Stimulated activated CD4-positive, alpha-beta T cell treated with anti-CD3 and anti-CD28 coated beads, Interleukin-2, amount 100 ng/mL, for 48 hours (primary cell): ENCODE results near the gene JOSD2.

Source experiments
- DNase-seq, 2 donors: peaks; one replicate each; pipeline ENCODE4 v3.0.0-alpha.2; 2020

The JOSD2 gene

GRCh38 chr19:50493171-50493570, 17.8 kb downstream of the JOSD2 start:
- DNase-seq, result no peak

- peak in 1 of 2 donors; percentile 24 for DNase-seq
Observed at GRCh38 chr19:50492303-50493052, 18.5 kb downstream of the JOSD2 start.

GRCh38 chr19:50490991-50491472, 20.0 kb downstream of the JOSD2 start:
- no peak for DNase-seq

GRCh38 chr19:50490411-50490811, 20.6 kb downstream of the JOSD2 start:
- no peak for DNase-seq

DNA sequence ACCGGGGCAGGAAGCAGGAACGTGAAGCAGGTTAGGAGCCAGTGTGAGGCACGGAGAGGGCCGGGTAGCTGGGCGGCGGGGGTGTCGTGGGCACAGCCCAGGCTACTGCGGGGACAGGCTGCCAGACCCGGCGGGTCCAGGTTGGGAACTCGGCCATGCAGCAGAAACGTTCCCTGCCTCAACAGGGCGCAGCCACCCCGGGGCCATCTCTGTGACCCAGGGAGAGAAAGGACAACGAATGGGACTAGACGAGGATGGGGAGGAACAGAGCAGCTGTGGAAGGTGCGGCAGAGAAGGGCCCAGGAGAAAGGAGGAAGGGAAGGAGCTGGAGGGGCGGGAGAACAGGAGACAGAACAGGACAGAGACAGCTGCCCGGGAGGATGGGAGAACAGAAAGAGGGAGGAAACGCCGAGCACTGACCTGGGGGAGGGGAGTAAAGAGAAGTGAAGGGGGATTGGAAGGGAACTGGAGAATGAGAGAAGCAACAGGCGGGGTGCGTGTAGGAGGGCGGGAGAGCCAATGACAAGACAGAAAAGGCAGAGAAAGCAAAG, 21.5 kb downstream of the JOSD2 start:
- DNase-seq, result no peak

DNA sequence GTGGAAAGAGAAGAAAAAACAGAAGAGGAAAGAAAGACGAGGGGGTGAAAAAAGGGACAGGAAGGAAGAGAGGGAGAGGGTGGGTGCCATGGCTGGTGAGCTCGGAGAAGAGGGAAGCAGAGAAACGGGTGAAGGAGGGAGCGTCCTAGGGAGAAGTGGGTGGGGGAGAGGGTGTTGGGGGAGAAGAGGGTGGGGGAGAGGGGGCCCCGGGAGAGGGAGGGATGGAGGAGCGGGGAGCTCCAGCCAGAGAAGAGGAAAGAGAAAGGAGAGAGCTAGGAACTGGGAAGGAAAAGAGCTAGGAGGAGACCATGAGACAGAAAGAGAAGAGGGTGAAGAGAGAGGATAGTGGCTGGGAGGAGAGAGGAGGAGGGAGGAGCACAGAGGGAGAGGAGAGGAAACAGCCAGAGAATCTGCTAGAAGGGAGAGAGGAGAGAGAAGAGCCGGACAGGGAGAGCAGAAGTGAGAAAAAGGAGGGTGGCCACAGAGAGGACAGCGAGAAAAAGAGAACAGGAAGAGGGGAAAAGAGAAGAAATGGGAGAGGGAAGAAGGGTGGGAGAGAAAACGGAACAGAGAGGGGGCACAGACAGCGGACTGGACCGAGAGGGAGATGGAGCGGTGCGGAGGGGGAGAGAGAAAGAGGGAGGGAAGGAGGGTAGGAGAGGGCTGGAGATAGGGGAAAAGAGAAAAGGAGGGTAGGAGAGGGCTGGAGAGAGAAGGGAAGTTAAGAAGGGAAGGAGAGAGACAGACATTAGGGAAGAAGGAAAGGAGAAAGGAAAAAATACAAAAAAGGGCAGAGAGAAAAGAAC, 22.4 kb downstream of the JOSD2 start:
- DNase-seq, result no peak

DNA sequence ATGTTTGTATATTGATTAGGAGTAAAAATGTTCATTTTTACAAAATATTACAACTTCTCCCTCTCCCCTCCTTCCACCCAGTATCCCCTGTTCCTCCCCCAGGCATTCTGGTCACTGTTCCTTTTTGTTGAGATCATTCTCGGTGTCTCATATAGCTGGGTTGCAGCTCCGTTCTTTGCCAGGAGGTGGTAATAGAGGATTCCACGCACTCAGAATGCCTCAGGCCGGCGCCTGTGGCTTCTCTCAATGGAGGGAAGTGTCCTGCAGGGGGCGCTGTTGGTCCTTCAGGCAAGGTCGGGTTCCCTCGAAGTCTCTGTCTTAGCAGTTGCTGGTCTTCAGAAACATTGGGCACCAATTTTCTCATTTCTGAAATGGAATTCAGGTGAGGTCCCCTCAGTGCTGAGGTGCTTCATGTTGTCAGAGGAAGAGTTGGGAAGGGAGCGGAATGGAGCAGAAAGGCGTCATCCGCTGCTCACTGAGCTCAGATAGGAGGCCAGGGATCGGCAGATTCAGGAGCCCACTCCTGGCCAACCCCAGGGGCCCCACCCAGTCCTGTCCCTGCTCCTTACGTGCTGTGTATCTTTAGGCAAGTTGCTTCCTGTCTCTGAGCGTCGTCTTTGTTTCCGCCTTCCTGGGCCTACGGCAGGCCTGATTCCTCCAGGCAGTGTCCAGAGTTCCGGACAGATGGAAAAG, 24.0 kb downstream of the JOSD2 start:
- peak; percentile 68 to 74 for DNase-seq

- no peak for DNase-seq
Observed at GRCh38 chr19:50485284-50485955, 25.6 kb downstream of the JOSD2 start.

DNA sequence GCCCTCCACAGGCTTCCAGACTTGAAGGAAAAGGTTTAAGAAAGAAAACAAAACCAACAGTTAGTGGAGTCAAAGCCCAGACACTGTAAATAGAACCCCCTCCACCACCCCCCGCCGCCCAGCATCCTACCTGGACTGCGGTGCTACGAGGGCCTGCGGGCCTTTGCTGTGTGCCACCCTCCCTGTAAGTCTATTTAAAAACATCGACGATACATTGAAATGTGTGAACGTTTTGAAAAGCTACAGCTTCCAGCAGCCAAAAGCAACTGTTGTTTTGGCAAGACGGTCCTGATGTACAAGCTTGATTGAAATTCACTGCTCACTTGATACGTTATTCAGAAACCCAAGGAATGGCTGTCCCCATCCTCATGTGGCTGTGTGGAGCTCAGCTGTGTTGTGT, 28.1 kb downstream of the JOSD2 start:
- DNase-seq, result no peak

DNA sequence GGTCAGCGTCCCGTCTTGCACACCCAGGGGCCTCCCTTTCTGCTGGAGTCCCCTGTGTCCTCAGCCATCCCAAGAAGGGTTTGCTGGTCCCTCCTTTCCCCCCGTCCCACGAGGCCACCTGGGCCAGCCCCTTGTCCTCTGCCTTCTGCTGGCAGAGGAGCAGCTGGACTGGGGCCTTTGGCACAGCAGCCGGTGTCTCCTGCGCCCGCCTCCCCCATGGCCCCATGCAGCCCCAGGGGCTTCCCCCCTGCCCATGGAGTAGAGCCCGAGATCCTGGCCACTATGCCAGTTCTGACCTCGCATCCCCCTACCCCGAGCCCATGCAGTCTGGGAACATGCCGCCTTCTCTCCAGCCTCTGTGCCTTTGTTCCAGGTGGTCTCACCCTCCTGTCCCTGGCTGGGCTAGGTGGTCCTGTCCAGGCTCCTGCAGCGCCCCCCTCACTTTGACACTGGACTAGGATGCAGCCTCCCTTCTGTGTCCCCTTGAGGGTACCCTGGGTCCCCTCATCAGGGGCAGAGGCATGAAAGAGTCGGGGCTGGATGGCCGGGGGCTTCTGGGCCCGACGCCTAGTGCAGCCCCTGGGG, 28.6 kb downstream of the JOSD2 start:
- no peak for DNase-seq

DNA sequence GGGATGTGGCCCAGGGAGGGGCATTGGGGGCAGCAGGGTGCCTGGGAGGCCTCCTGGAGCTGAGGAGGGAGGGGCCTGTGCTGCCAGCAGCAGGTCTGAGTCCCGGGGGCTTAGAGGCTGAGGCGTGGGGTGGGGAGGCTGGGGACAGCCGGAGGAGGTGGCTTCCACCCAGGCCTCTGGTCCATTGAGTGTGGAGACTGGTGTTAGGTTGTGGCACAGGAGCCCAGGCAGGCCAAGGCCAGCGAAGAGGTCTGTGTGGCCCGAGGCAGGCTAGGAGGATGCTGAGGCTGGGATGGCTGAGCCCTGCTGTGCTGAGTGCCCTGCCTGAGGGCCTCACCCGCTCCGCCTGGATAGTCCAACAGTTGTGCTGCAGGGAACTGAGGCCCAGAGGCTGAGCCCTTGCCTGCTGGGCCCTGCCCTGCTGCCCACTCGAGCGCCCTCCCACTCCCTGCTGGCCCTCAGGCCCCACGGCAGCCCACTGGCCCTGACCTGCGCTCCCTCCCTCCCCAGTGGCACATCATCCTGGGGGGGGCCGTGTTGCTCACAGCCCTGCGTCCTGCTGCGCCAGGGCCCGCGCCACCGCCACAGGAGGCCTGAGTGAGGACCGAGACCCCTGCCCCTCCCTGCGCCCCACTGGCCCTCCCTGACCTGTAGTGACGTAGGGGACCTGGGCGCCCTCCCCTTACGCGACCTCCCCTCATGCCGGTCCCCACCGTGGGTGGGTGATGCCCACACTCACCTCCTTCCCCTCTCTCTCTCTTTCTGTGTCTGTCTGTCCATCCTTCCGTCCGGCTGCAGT, 29.4 kb downstream of the JOSD2 start:
- DNase-seq, result no peak

GRCh38 chr19:50480281-50481111, 30.5 kb downstream of the JOSD2 start:
- DNase-seq, result no peak

GRCh38 chr19:50479761-50480251, 31.2 kb downstream of the JOSD2 start:
- DNase-seq, result no peak

DNA sequence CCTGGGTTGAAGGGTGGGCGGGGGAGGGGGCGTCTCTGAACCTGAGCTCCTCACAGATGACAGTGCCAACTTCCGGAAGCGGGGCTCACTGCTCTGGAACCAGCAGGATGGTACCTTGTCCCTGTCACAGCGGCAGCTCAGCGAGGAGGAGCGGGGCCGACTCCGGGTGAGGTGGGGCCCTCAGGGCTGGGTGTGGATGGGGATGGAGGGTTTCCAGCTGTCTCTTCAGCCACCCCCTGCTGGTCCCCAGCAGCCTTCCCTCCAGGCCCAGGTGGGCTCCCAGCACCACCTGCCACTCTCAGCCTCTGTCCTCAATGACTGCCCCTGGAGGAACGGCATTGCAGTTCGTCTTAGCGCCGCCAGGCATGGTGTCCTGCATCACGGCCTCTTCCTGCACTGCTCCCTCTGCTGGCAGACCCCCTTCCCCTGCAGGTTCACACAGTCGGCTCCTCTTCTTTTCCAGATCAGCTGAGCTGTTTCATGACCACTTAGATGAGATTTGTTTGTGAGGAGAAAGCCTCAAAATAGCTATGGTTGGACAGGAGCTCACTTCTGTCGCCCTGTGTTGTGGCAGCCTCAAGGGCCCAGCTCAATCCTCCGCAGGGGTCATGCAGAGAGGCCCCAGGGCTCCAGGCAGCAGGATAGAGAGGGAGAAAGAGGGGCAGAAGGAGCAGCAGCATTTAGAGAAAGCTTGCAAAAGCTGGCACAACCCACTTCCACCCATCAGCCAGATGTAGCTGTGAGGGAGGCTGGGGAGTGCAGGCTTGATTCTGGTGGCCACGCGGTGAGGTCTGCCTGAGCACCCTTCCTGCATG, 31.9 kb downstream of the JOSD2 start:
- peak in 1 of 2 donors; percentile 30 for DNase-seq

- DNase-seq, result no peak
Observed at GRCh38 chr19:50477751-50478515, 33.1 kb downstream of the JOSD2 start.

GRCh38 chr19:50476907-50477238, 34.1 kb downstream of the JOSD2 start:
- DNase-seq, result no peak

- DNase-seq, result peak; percentile 88 to 91
Observed at GRCh38 chr19:50476224-50476906, 34.6 kb downstream of the JOSD2 start, which contains the start of the genes EMC10 and GARIN5A. Gene EMC10 (plus strand): TSS chr19:50476507. CDS start chr19:50476545, 38 bp downstream. Gene GARIN5A (minus strand): TSS chr19:50476848. CDS start chr19:50476388, 460 bp downstream.

DNA sequence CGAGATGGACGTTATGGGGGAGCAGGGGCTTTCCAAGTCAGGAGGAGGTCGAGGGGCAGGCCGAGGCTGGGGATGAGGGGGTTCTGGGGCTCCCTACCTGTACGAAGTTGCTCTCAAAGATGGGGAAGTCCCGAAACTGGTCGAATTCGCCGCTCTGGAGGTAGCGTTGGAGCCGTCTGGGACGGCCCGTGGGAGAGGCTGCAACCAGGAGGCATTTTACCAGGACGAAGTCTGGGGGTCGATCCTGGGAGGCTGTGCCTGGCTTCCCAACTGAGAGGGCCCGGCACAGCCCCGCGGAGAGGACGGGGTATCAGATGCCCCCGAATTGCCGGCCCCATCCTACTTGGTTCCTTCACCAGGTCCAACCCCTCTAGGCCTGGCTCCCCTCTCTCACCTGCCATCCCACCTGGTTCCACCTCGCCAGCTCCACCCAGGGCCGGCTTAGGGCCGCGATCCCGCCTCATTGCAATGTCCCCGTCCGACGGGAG, 35.2 kb downstream of the JOSD2 start:
- DNase-seq, result no peak
